ENCODE data around the gene SPATA24. TPM values are rescaled to one million over a fixed set of nuclear protein-coding genes. Genes with fewer than 3 reads are reported as not detected.

Gene SPATA24
- polyA plus RNA-seq, 1 donor from 2014 or later, result 6.7 TPM

- peak overlapping the region; percentile 35 for H2AFZ ChIP-seq (ENCODE audit: low read depth, low read length)
- H3K79me2 ChIP-seq (replicated peaks; ENCODE audit: insufficient read depth, low read length), result no peaks in the 10 kb centered on the region
- H3K9me3 ChIP-seq (ENCODE audit: low read length), result no peaks in the 10 kb centered on the region
- peak overlapping the region; percentile 95 for H3K27ac ChIP-seq (ENCODE audit: low read length)
- no peaks in the 10 kb centered on the region for H4K20me1 ChIP-seq (ENCODE audit: insufficient read depth)
- no peaks in the 10 kb centered on the region for H3K9me2 ChIP-seq (ENCODE audit: insufficient read depth, low read length)
- no peaks in the 10 kb centered on the region for H3K27me3 ChIP-seq (ENCODE audit: insufficient read depth, low read depth, low read length)
- H3K4me2 ChIP-seq (ENCODE audit: low read length), result peak overlapping the region; percentile 90
- peak overlapping the region; percentile 73 for H3K4me3 ChIP-seq (ENCODE audit: low read length)
- no peaks in the 10 kb centered on the region for H3F3A ChIP-seq (ENCODE audit: insufficient read depth, low read length, poor library complexity, severe bottlenecking)
- H3K36me3 ChIP-seq (ENCODE audit: insufficient read depth, low read length), result no peaks in the 10 kb centered on the region
- TF ChIP-seq REST (IDR thresholded peaks at IDR 0.05; ENCODE audit: borderline replicate concordance) (peak; percentile 3), POLR2AphosphoS5 (IDR thresholded peaks at IDR 0.05) (no peak)
- peak overlapping the region; percentile 80 for H3K9ac ChIP-seq (ENCODE audit: low read length)
Observed at GRCh38 chr5:139403418-139403786, 487 bp downstream of the SPATA24 start.

- Histone ChIP-seq H3F3A (ENCODE audit: insufficient read depth, low read length, poor library complexity, severe bottlenecking) (no peaks in the 10 kb centered on the region), H3K4me2 (ENCODE audit: low read length) (no peak overlapping the region), H4K20me1 (ENCODE audit: insufficient read depth) (no peaks in the 10 kb centered on the region), H3K27me3 (ENCODE audit: insufficient read depth, low read depth, low read length) (no peaks in the 10 kb centered on the region), H3K27ac (ENCODE audit: low read length) (no peak overlapping the region), H3K36me3 (ENCODE audit: insufficient read depth, low read length) (no peaks in the 10 kb centered on the region), H3K79me2 (replicated peaks; ENCODE audit: insufficient read depth, low read length) (no peaks in the 10 kb centered on the region), H3K9ac (ENCODE audit: low read length) (no peak overlapping the region), H3K4me3 (ENCODE audit: low read length) (no peak overlapping the region), H3K9me2 (ENCODE audit: insufficient read depth, low read length) (no peaks in the 10 kb centered on the region), H3K9me3 (ENCODE audit: low read length) (no peaks in the 10 kb centered on the region), H2AFZ (ENCODE audit: low read depth, low read length) (no peak overlapping the region)
- TF ChIP-seq EP300 (conservative IDR thresholded peaks at IDR 0.05; ENCODE audit: poor library complexity, severe bottlenecking) (no peak), REST (IDR thresholded peaks at IDR 0.05; ENCODE audit: borderline replicate concordance) (no peak), CTCF (IDR thresholded peaks at IDR 0.05; ENCODE audit: poor library complexity, severe bottlenecking) (peak; percentile 22)
Observed at GRCh38 chr5:139402561-139403158, 1.2 kb downstream of the SPATA24 start.

Data from neural cell (in vitro differentiated cells).